GM18511 (cell line): Measurements from ENCODE around the gene HNRNPA2B1.
"Not testable (repeated sequence)": the region's sequence is repeated elsewhere in the genome, so short reads cannot be mapped to it uniquely, and the experiment has no call there.

Source experiments
- ATAC-seq: cut with Tn5 transposase; IDR thresholded peaks from one replicate; pipeline ENCODE4 v1.9.1; 2021; ENCODE audit warnings: mild to moderate bottlenecking, moderate library complexity; ENCODE audit not compliant: unreplicated experiment

The HNRNPA2B1 gene

DNA sequence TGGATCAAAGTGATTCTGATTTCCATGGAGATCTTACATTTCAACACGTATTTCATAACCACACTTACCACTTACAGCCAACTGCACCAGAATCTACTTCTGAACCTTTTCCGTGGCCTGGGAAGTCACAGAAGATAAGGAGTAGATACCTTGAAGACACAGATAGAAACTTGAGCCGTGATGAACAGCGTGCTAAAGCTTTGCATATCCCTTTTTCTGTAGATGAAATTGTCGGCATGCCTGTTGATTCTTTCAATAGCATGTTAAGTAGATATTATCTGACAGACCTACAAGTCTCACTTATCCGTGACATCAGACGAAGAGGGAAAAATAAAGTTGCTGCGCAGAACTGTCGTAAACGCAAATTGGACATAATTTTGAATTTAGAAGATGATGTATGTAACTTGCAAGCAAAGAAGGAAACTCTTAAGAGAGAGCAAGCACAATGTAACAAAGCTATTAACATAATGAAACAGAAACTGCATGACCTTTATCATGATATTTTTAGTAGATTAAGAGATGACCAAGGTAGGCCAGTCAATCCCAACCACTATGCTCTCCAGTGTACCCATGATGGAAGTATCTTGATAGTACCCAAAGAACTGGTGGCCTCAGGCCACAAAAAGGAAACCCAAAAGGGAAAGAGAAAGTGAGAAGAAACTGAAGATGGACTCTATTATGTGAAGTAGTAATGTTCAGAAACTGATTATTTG is 15.3 kb downstream of the HNRNPA2B1 start:
- no peak for ATAC-seq

DNA sequence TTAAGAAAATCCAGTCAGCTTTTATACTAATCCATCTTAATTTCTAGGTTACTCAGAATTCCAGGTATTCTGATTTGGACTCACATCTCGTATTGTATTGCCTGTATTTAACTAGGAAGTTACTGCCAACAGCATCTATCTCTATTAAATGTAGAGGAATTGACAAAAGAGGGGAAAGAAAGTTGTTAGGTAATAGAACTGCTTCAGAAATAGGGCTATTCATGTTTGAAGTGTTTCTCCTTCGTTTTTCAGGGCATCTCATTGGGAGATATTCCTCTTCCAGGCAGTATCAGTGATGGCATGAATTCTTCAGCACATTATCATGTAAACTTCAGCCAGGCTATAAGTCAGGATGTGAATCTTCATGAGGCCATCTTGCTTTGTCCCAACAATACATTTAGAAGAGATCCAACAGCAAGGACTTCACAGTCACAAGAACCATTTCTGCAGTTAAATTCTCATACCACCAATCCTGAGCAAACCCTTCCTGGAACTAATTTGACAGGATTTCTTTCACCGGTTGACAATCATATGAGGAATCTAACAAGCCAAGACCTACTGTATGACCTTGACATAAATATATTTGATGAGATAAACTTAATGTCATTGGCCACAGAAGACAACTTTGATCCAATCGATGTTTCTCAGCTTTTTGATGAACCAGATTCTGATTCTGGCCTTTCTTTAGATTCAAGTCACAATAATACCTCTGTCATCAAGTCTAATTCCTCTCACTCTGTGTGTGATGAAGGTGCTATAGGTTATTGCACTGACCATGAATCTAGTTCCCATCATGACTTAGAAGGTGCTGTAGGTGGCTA is 16.1 kb downstream of the HNRNPA2B1 start:
- ATAC-seq, result not testable (repeated sequence)

DNA sequence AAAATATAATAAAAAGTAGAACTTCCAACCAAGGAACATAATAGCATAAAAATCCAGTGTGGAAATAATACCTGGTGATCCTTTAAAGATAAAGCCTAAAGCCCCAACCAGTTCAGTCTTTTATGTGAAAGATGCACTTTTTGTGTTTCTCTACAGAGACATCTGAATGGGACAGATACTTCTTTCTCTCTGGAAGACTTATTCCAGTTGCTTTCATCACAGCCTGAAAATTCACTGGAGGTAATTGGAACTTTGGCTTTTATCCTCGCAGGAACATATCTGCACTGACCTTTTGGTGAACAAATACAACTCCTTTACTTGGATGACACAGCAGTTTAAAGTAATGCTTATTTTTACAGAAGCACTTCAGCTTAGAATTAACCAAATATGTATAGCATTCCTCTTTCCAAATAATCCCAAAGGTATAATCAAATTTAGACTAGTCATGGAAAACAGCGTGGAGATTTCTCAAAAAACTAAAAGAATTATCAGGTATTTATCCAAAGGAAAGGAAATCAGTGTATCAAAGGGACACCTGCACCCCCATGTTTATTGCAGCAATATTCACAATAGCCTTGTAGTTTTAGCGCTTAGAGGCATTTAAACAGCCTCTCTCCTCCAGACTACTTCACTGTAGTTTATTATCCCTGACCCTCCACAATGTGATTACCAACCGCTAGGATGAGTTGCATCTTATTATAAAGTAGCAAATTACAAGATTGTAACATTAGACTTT is 16.8 kb downstream of the HNRNPA2B1 start:
- ATAC-seq, result no peak

DNA sequence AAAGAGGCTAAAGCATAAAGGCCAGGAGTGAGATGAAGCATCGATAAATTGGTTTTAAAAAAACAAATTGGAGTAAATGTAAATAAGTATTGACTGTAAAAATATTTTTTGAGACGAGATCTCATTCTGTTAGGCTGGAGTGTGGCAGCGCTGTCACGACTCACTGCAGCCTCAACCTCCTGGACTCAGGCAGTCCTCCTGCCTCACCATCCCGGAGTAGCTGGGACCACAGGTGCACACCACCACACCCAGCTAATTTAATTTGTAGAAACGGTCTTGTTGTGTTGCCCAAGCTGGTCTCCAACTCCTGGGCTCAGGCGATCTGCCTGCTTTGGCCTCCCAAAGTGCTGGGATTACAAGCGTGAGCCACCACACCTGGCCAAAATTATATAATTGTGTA is 17.8 kb downstream of the HNRNPA2B1 start:
- no peak for ATAC-seq

DNA sequence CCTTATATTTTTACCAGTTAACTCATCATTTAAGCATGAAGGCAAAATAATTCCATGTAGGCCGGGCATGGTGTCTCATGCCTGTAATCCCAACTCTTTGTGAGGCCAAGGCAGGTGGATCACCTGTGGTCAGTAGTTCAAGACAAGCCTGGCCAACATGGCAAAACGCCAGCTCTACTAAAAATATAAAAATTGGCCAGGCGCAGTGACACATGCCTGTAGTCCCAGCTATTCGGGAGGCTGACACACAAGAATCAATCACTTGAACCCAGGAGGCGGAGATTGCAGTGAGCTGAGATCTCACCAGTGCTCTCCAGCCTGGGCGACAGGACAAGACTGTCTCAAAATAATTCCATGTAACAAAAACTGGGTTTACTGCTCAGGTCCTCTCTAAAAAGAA is 18.3 kb downstream of the HNRNPA2B1 start:
- no peak for ATAC-seq

DNA sequence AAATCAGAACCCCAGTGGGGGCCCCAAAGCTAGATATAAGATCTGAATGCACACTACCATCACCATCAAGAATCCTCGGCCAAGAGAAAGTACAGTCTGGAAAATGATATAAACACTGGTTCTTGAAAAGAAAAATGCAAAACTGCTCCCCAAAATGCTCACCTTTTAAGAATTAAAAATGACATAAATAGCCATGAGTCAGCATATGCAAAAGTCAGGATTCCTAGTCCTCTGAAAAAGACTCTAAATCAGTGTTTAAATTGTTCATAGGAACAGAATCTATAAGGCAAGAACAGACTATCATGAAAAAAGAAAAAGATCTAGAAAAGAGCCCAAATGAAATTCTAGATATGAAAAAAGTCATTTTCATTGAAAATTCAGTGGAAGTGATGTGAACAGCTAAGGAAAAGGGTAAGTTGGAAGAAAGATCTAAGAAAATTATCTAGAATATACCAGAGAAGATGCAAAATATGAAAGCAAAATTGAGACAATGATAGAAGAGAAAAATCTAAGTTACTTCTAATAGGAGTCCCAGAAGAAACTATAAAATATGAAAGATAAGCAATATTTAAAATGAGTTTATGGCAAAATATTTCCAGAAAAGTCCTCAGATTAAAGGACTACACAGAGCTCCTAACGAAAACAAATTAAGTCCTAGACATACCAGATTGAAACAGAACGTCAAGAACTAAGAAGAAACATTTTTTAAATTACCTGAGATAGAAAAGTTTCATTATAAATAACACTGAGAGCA is 18.9 kb downstream of the HNRNPA2B1 start:
- ATAC-seq, result no peak

DNA sequence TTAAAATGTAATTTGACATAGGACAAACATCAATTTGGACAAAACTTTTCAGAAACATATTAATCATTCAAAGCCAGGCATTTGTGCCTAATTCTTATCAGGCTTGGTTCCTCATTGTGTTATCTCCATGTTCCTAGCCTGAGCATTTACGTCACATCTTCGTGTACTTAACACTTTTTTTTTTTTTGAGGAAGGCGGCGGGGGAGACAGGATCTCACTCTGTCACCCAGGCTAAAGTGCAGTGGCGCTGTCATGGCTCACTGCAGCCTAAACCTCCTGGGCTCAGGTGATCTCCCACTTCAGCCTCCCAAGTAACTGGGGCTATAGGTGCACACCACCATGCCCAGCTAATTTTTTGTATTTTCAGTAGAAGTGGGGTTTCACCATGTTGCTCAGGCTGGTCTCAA is 19.8 kb downstream of the HNRNPA2B1 start:
- no peak for ATAC-seq

DNA sequence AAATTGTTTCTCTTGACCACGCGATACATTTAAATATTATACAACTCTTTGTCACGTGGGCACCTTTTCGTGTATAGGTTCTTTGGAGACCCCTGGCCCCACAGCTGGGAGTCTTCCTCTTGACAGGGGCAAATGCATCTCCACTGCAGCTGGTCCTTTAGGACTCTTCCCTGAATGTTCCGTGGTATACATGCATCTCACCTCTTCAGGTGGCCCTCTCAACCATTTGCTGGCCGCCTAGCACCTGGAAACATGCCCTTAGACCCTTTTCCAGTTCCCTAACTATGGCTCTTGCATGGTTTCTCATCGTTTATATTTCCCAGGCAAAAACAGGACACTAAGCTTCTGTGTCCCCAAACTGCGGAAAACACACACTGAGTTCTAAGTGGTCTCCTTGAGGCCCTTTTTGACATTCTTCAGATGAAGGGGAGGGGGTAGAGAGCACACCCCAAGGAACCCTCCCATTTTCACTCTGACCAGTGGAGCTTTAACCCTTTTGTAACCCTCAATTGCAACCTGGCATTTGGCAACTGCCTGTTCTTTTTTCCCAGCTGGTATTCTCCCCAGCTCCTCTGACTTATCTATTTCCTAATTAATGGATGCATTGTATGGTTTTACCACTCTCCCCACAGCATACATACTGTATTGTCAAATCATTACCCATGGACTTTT is 20.6 kb downstream of the HNRNPA2B1 start:
- ATAC-seq, result no peak

DNA sequence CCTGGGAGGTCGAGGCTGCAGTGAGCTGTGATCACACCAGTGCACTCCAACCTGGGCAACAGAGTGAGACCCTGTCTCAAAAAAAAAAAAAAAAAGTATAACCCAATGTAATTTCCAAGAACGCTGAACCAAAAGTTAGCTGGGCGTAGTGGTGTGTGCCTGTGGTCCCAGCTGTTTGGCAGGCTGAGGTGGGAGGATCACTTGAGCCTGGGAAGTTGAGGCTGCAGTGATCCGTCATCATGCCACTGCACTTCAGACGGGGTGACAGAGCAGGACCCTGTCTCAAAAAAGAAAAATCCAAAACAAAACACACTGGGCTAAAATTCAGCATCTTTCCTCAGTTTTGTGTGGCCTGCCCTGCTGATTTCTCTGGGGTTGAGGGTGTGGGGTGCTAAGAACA is 21.1 kb downstream of the HNRNPA2B1 start:
- no peak for ATAC-seq

DNA sequence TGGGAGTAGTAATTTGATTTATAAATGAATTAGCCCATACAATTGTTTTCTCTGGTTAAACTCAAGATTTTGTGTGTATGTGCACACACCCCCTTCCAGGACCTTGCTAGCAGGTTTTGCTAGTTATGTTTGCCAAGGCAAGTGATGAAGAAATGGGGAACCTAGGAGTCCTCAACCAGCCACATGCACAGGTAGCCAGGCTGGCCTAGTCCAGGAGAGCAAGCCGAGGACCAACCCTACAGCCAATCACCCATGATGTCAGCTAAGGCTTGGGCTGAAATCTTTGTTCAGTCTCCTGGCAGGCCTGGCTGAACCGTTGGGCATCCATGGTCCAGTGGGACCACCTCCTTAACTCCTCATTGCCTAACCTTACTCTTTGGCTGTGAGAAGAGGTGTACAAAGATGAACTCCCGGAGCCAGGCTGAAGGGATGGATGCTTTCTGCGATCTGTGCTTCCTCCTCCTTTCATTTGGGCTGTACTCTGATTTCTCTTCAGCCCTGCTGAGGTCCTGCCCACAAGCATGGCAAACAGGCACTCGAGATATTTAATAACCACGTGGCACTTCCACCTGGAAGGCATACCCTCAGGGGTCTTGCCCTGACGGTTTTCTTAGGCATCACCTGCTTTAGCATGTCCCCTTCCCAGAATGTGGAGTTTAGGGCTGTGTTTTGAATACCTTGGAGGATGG is 22.1 kb downstream of the HNRNPA2B1 start:
- ATAC-seq, result no peak

DNA sequence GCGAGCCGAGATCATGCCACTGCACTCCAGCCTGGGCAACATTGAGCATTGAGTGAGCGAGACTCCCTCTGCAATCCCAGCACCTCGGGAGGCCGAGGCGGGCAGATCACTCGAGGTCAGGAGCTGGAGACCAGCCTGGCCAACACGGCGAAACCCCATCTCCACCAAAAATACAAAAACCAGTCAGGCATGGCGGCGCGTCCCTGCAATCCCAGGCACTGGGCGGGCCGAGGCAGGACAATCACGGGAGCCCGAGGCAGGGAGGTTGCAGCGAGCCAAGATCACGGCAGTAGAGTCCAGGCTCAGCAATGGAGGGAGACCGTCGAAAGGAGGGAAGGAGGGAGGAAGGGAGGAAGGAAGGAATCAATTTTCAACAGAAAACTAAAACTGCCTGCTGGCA is 23.3 kb downstream of the HNRNPA2B1 start:
- ATAC-seq, result not testable (repeated sequence)

DNA sequence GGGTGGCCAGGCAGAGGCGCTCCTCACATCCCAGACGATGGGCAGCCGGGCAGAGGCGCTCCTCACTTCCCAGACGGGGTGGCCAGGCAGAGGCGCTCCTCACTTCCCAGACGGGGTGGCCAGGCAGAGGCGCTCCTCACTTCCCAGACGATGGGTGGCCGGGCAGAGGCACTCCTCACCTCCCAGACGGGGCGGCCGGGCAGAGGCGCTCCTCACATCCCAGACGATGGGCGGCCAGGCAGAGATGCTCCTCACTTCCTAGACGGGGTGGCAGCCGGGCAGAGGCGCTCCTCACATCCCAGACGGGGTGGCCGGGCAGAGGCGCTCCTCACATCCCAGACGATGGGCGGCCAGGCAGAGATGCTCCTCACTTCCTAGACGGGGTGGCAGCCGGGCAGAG is 23.9 kb downstream of the HNRNPA2B1 start:
- ATAC-seq, result not testable (repeated sequence)

DNA sequence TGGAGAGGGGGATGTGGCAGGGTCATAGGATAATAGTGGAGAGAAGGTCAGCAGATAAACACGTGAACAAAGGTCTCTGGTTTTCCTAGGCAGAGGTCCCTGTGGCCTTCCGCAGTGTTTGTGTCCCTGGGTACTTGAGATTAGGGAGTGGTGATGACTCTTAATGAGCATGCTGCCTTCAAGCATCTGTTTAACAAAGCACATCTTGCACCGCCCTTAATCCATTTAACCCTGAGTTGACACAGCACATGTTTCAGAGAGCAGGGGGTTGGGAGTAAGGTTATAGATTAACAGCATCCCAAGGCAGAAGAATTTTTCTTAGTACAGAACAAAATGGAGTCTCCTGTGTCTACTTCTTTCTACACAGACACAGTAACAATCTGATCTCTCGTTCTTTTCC is 24.6 kb downstream of the HNRNPA2B1 start:
- not testable (repeated sequence) for ATAC-seq

DNA sequence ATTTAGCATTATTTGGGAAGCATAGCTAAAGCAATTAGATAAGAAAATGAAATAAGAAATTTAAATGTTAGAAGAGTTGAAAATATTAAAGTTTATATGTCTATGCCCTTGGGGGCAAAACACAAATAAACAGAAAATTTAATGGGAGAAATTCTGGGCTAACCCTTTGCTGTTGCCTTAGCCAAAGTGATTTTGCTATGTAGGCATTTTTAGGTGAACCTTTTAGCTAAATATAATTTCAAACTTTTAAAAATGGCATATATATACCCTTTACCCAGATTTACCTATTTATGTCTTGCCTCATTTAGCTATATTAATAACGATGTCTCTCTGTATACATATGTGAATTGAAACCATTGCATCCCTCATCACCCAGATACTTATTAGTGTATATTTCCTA is 28.5 kb downstream of the HNRNPA2B1 start:
- no peak for ATAC-seq

DNA sequence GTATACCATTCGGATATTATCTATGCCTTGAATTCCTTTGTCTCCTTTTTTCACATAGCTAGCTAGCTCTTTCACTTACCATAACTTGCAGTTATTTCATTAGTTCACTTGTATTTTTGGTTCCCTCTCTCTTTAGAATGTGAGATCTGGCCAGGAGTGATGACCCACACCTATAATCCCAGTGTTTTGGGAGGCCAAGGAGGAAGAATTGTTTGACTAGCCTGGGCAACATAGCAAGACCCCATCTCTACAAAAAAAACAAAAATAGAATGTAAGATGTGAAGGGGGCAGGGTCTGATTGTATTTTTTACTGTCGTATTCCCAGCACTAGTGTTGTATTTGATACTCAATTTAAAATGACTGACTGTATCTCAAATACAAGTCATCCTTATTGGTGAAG is 28.9 kb downstream of the HNRNPA2B1 start:
- ATAC-seq, result no peak

DNA sequence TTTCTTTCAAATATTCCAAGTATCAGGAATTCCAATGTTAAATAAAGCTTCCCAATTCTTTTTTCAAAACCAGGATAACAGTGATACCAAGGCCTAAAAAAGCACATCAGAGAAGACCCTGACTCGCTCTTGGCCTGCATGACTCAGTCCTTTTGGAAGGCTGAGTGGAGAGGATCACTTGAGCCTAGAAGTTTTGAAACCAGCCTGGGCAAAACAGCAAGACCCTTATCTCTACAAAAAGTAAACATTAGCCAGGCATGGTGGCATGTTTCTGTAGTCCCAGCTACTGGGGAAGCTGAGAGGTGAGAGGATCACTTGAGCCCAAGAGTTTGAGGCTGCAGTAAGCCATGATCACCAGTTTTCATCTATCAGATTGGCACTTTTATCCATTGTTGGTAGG is 29.9 kb downstream of the HNRNPA2B1 start:
- no peak for ATAC-seq

DNA sequence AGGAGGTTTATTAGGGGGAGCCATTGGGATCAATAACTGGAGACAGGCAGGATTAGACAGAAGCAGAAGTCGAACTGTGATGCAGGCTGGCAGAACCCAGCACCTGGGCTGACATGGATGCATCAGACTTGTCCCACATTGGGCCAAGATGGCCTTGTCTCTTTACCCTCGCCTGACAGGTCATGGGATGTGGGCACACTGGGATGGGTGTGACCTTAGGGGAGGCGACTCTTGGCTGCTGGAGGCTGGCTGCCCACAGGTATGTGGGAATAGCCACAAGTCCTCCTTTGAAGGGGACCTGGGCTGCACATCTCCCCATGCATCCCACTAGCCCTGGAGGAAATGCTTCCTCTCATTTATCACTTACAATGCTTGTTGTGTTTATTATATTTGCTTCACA is 31.3 kb downstream of the HNRNPA2B1 start:
- no peak for ATAC-seq

DNA sequence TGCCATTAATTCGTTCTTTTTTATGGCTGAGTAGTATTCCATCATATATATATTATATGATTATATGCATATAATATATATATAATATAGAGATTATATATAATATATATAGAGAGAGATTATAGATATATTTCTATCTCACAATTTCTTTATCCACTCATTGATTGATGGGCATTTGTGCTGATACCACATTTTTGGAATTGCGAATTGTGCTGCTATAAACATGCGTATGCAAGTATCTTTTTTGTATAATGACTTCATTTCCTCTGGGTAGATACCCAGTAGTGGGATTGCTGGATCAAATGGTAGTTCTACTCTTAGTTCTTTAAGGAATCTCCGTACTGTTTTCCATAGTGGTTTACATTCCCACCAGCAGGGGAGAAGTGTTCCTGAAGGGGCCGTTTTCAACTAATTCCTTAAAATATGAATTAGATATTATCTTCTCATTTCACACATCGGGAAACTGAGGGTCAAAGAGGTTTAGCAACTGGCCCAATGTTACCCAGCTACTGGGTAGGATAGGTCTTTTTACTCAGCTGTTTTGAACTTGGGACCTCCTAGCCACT is 32.0 kb downstream of the HNRNPA2B1 start:
- no peak for ATAC-seq

DNA sequence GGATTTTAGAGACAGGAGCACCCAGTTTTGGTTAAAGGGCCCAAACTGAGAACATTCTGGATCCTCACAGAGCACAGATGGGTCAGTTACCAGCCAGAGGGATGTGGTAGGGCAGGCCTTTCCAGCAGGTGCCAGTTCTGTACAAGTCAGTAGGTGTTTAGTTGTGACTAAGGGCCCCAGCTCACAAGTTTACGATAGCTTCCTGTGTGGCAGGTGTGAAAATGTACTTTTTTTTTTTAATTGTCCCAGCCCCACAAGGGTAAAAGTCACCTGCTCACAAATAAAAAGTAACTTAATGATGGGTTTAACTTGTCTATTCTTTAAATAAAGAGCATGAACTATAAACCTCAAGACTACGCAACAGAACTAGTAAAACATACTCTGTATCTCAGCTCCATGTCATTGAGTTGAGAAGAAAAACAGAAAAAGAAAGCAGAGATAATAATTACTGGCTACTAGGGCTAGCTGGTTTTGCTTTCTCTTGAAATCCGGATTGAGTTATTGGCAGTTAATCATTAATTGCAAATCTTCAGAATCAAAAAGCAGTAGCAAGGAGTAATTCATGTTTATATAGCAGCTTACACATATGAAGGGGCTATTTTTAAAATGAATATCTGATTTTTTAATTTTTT is 33.1 kb downstream of the HNRNPA2B1 start:
- peak; percentile 94 for ATAC-seq
